GM10248 (cell line): ENCODE measurements around the gene AIFM2.
"Not testable (repeated sequence)": the region's sequence is repeated elsewhere in the genome, so short reads cannot be mapped to it uniquely, and the experiment has no call there.

Experiments
- CTCF ChIA-PET: fragments of 300-600 bp; sonication (Branson Sonifier 250); formaldehyde crosslinking; extraction: SDS; loops from one replicate; lab custom pipeline; 2021; ENCODE audit warnings: antibody characterized with exemption; lab: Yijun Ruan, JAX
- POLR2A ChIA-PET: fragments of 350-650 bp; sonication (Branson Sonifier 250); formaldehyde crosslinking; extraction: SDS; loops from one replicate; lab custom pipeline; 2020; ENCODE audit warnings: antibody characterized with exemption; lab: Yijun Ruan, JAX
- DNase-seq: peaks from one replicate; pipeline ENCODE4 v3.0.0; 2012; ENCODE audit errors: extremely low spot score
- CTCF ChIP-seq: IDR thresholded peaks from 2 replicates; pipeline ENCODE4 v1.5.1; 2012; ENCODE audit warnings: mild to moderate bottlenecking, low read depth; ENCODE audit errors: extremely low read depth, missing control alignments, control extremely low read depth

AIFM2 gene

GRCh38 chr10:70162892-70163201, 30.2 kb upstream of the AIFM2 start:
- peak; percentile 72 for DNase-seq
- no peak for TF ChIP-seq CTCF
- CTCF ChIA-PET: interaction anchor here (0.7 to 3.6 kb wide), 2 partner anchors 17 to 36 kb away, joined by 3 to 38 read pairs; partner anchors contain the start of gene TYSND1
- POLR2A ChIA-PET: interaction anchor here (0.7 kb wide), 1 partner anchor 16 kb away, joined by 6 read pairs; the partner anchor contains the start of gene TYSND1

GRCh38 chr10:70162151-70162891, 29.7 kb upstream of the AIFM2 start:
- CTCF ChIA-PET: interaction anchor here (0.7 to 3.6 kb wide), 3 partner anchors 12 to 37 kb away, joined by 3 to 38 read pairs (median 13); partner anchors contain the start of gene TYSND1
- no peak for TF ChIP-seq CTCF
- POLR2A ChIA-PET: no interaction called here
- no peak for DNase-seq

GRCh38 chr10:70160798-70161197, 28.2 kb upstream of the AIFM2 start:
- no peak for TF ChIP-seq CTCF
- DNase-seq: no peak
- ChIA-PET POLR2A (no interaction called here), CTCF (interaction anchor here (0.9 to 3.6 kb wide), 5 partner anchors 10 to 204 kb away, joined by 3 to 38 read pairs (median 5); partner anchors contain the start of genes SAR1A and TYSND1)

- POLR2A ChIA-PET: interaction anchor here (0.6 kb wide), 1 partner anchor 13 kb away, joined by 3 read pairs; the partner anchor contains the start of gene TYSND1
- CTCF ChIA-PET: interaction anchor here (1.1 to 5.4 kb wide), 4 partner anchors 9 to 15 kb away, joined by 4 to 51 read pairs (median 4); partner anchors contain the start of gene TYSND1
- DNase-seq: not testable (repeated sequence)
Observed at GRCh38 chr10:70159366-70159765, 26.7 kb upstream of the AIFM2 start.

GRCh38 chr10:70158113-70158512, 25.5 kb upstream of the AIFM2 start:
- no peak for DNase-seq
- POLR2A ChIA-PET: no interaction called here
- CTCF ChIA-PET: interaction anchor here (1.0 to 5.4 kb wide), 2 partner anchors 9 to 12 kb away, joined by 5 to 51 read pairs; partner anchors contain the start of gene TYSND1
- no peak for TF ChIP-seq CTCF

- TF ChIP-seq CTCF: no peak
- ChIA-PET CTCF (interaction anchor here (1.0 to 5.4 kb wide), 3 partner anchors 9 to 65 kb away, joined by 3 to 51 read pairs (median 3); partner anchors contain the start of gene TYSND1), POLR2A (interaction anchor here (2.5 kb wide), 1 partner anchor 9 kb away, joined by 9 read pairs; the partner anchor contains the start of gene TYSND1)
- no peak for DNase-seq
Observed at GRCh38 chr10:70155255-70155838, 22.7 kb upstream of the AIFM2 start.

- CTCF ChIA-PET: interaction anchor here (1.3 to 5.4 kb wide), 5 partner anchors 11 to 33 kb away, joined by 4 to 77 read pairs (median 12); partner anchors contain the start of gene SAR1A
- DNase-seq: no peak
- POLR2A ChIA-PET: no interaction called here
- no peak for TF ChIP-seq CTCF
Observed at GRCh38 chr10:70148516-70148915, 15.9 kb upstream of the AIFM2 start.
